ENCODE results near the gene MSGN1.

GRCh38 chr2:17839959-17840358, 23.7 kb downstream of the MSGN1 start:
- TF ChIP-seq EZH2 (IDR thresholded peaks at IDR 0.05) (no peak), POLR2AphosphoS5 (IDR thresholded peaks at IDR 0.05; ENCODE audit: borderline replicate concordance, low read depth, low read length) (no peak), FOXP2 (optimal IDR thresholded peaks at IDR 0.05; ENCODE audit: control extremely low read depth, extremely low read length, insufficient read depth) (no peak)

All from SK-N-MC (cell line).